ENCODE data around the gene DTNBP1. TPM values are rescaled to one million over a fixed set of nuclear protein-coding genes. Genes with fewer than 3 reads are reported as not detected.

DTNBP1 gene
- total RNA-seq, 2 experiments from 2014 or later = 9.8 to 28.0 TPM

DNA sequence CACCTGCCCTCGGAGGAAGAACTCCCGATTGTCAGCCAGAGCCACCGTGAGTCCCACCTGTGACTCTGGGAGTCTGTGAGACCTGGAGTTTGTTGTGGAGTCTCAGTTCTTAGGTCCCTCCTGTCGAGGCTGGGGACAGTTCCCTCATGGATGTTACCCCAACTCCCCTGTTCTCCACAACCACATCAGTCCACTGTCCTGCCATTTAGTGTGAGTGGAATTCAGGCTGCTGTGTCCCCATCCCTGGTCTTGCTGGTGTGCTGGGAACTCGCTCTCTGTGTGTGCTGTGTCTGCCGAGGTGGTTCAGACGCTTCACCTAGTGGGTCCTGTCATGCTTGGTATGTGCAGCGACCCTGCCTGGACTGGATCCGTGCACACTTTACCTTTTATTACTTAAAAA is 163.2 kb downstream of the DTNBP1 start:
- TF ChIP-seq, protein P1, sequence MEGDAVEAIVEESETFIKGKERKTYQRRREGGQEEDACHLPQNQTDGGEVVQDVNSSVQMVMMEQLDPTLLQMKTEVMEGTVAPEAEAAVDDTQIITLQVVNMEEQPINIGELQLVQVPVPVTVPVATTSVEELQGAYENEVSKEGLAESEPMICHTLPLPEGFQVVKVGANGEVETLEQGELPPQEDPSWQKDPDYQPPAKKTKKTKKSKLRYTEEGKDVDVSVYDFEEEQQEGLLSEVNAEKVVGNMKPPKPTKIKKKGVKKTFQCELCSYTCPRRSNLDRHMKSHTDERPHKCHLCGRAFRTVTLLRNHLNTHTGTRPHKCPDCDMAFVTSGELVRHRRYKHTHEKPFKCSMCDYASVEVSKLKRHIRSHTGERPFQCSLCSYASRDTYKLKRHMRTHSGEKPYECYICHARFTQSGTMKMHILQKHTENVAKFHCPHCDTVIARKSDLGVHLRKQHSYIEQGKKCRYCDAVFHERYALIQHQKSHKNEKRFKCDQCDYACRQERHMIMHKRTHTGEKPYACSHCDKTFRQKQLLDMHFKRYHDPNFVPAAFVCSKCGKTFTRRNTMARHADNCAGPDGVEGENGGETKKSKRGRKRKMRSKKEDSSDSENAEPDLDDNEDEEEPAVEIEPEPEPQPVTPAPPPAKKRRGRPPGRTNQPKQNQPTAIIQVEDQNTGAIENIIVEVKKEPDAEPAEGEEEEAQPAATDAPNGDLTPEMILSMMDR (conservative IDR thresholded peaks at IDR 0.05; ENCODE audit: low read length) = no peak
- no peak for TF ChIP-seq EZH2phosphoT487 (IDR thresholded peaks at IDR 0.05; ENCODE audit: borderline replicate concordance, low read depth, low read length)
- no peaks in the 10 kb centered on the region for H3K9me2 ChIP-seq (ENCODE audit: insufficient read depth, low read length)
- no peaks in the 10 kb centered on the region for H3K79me2 ChIP-seq (ENCODE audit: insufficient read depth, low read depth, low read length)
- no peak for DNase-seq (ENCODE audit: low spot score)
- intact Hi-C loops (cut with micrococcal nuclease; ENCODE audit: unreplicated experiment) = no loop called here
- CTCF ChIA-PET (ENCODE audit: unreplicated experiment) = no interaction called here
- H3K9me3 ChIP-seq (ENCODE audit: low read length) = no peaks in the 10 kb centered on the region
- H2AFZ ChIP-seq (ENCODE audit: low read length) = no peak overlapping the region
- 0 out of 2 replicates have a peak, but pooled peaks cover 3% of the 10 kb centered on the region for H3K36me3 ChIP-seq (ENCODE audit: insufficient read depth, low read length)
- H3K4me2 ChIP-seq (ENCODE audit: low read length) = no peak overlapping the region
- no peak overlapping the region for H3K4me3 ChIP-seq (ENCODE audit: low read depth, low read length, poor library complexity, severe bottlenecking)
- BruUV-seq (replicated peaks) = no TSS peak
- H3K4me1 ChIP-seq (ENCODE audit: insufficient read depth, low read length, poor library complexity, severe bottlenecking) = no peaks in the 10 kb centered on the region
- POLR2A ChIA-PET = no interaction called here
- H3K27ac ChIP-seq (ENCODE audit: low read depth, low read length, poor library complexity, severe bottlenecking) = no peak overlapping the region
- H4K20me1 ChIP-seq (ENCODE audit: insufficient read depth, low read length) = no peaks in the 10 kb centered on the region

DNA sequence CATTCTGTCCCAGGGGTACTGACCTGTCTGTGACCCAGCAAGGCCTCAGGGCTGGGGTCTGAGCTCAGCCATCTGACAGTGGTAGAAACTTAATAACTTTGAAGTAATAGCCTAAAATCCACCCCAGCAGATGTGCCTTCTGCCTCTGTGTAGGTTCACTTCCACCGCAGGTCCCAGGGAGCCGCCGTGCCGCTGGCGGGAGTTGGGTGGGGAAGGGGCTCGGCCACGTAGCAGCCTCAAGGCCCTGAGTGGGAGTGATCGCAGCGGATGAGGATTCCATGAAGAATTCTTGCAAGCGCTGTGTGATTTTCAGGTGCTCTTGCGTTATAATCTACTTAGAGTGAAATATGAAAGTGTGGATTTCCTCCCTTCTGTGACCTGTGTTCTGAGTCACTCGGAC is 163.7 kb downstream of the DTNBP1 start:
- intact Hi-C loops (cut with micrococcal nuclease; ENCODE audit: unreplicated experiment) = no loop called here
- BruUV-seq (replicated peaks) = no TSS peak
- no peaks in the 10 kb centered on the region for H3K9me3 ChIP-seq (ENCODE audit: low read length)
- H3K4me2 ChIP-seq (ENCODE audit: low read length) = no peak overlapping the region
- H3K4me3 ChIP-seq (ENCODE audit: low read depth, low read length, poor library complexity, severe bottlenecking) = no peak overlapping the region
- 0 out of 2 replicates have a peak, but pooled peaks cover 3% of the 10 kb centered on the region for H3K36me3 ChIP-seq (ENCODE audit: insufficient read depth, low read length)
- ChIA-PET POLR2A (no interaction called here), CTCF (ENCODE audit: unreplicated experiment) (no interaction called here)
- no peaks in the 10 kb centered on the region for H3K79me2 ChIP-seq (ENCODE audit: insufficient read depth, low read depth, low read length)
- no peak for TF ChIP-seq EZH2phosphoT487 (IDR thresholded peaks at IDR 0.05; ENCODE audit: borderline replicate concordance, low read depth, low read length)
- TF ChIP-seq, protein P1 (conservative IDR thresholded peaks at IDR 0.05; ENCODE audit: low read length) = no peak
- H2AFZ ChIP-seq (ENCODE audit: low read length) = no peak overlapping the region
- H3K27ac ChIP-seq (ENCODE audit: low read depth, low read length, poor library complexity, severe bottlenecking) = no peak overlapping the region
- no peak for DNase-seq (ENCODE audit: low spot score)
- H4K20me1 ChIP-seq (ENCODE audit: insufficient read depth, low read length) = no peaks in the 10 kb centered on the region
- H3K9me2 ChIP-seq (ENCODE audit: insufficient read depth, low read length) = no peaks in the 10 kb centered on the region
- no peaks in the 10 kb centered on the region for H3K4me1 ChIP-seq (ENCODE audit: insufficient read depth, low read length, poor library complexity, severe bottlenecking)

DNA sequence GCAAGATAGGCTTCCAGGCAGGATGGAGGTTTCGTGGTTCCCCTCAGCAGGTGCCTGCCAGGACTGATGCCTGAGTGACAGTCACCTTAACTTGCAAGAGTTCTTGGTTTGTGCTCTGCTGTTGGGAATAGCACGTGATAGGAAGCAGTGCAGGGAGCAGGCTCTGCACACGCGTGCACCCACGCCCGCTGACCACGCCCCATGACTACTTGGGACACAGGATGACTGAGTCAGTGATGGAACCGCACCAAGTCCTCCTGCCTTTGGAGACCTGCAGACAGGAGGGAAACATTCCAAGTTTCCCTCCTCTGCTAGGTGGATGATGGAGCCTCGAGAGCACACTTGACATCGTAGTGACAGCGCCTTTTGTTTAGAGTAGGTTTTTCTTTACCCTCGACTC is 164.2 kb downstream of the DTNBP1 start:
- Histone ChIP-seq H3K36me3 (ENCODE audit: insufficient read depth, low read length) (0 out of 2 replicates have a peak, but pooled peaks cover 3% of the 10 kb centered on the region), H3K27ac (ENCODE audit: low read depth, low read length, poor library complexity, severe bottlenecking) (no peak overlapping the region), H3K4me3 (ENCODE audit: low read depth, low read length, poor library complexity, severe bottlenecking) (no peak overlapping the region), H3K9me2 (ENCODE audit: insufficient read depth, low read length) (no peaks in the 10 kb centered on the region), H3K79me2 (ENCODE audit: insufficient read depth, low read depth, low read length) (no peaks in the 10 kb centered on the region), H4K20me1 (ENCODE audit: insufficient read depth, low read length) (no peaks in the 10 kb centered on the region), H3K4me1 (ENCODE audit: insufficient read depth, low read length, poor library complexity, severe bottlenecking) (no peaks in the 10 kb centered on the region), H3K9me3 (ENCODE audit: low read length) (no peaks in the 10 kb centered on the region), H2AFZ (ENCODE audit: low read length) (no peak overlapping the region), H3K4me2 (ENCODE audit: low read length) (no peak overlapping the region)
- TF ChIP-seq, protein P1 (conservative IDR thresholded peaks at IDR 0.05; ENCODE audit: low read length) = no peak
- no peak for TF ChIP-seq EZH2phosphoT487 (IDR thresholded peaks at IDR 0.05; ENCODE audit: borderline replicate concordance, low read depth, low read length)
- BruUV-seq (replicated peaks) = no TSS peak
- intact Hi-C loops (cut with micrococcal nuclease; ENCODE audit: unreplicated experiment) = no loop called here
- no peak for DNase-seq (ENCODE audit: low spot score)
- POLR2A ChIA-PET = no interaction called here
- CTCF ChIA-PET (ENCODE audit: unreplicated experiment) = no interaction called here

Data from OCI-LY7 (cell line).